GM19452 (cell line): Measurements from ENCODE around the gene WASF3.

Experiments
- ATAC-seq: cut with Tn5 transposase; IDR thresholded peaks from one replicate; pipeline ENCODE4 v1.9.1; 2021; ENCODE audit not compliant: unreplicated experiment

WASF3 gene

GRCh38 chr13:26585136-26585535 lies 27.7 kb downstream of the WASF3 start:
- no peak for ATAC-seq

GRCh38 chr13:26587251-26587650 lies 29.8 kb downstream of the WASF3 start:
- ATAC-seq = no peak

- ATAC-seq = no peak
Measured at GRCh38 chr13:26589226-26589625, 31.7 kb downstream of the WASF3 start.

GRCh38 chr13:26589754-26590153 lies 32.3 kb downstream of the WASF3 start:
- no peak for ATAC-seq

- no peak for ATAC-seq
Measured at GRCh38 chr13:26590379-26590778, 32.9 kb downstream of the WASF3 start.

GRCh38 chr13:26590951-26591350 lies 33.5 kb downstream of the WASF3 start:
- ATAC-seq = no peak

- no peak for ATAC-seq
Measured at GRCh38 chr13:26591672-26592071, 34.2 kb downstream of the WASF3 start.

- no peak for ATAC-seq
Measured at GRCh38 chr13:26593661-26594060, 36.2 kb downstream of the WASF3 start.

GRCh38 chr13:26594363-26594762 lies 36.9 kb downstream of the WASF3 start:
- no peak for ATAC-seq

- no peak for ATAC-seq
Measured at GRCh38 chr13:26596458-26596857, 39.0 kb downstream of the WASF3 start.

GRCh38 chr13:26599403-26599802 lies 41.9 kb downstream of the WASF3 start:
- ATAC-seq = no peak

GRCh38 chr13:26599860-26600259 lies 42.4 kb downstream of the WASF3 start:
- ATAC-seq = no peak

GRCh38 chr13:26600343-26600742 lies 42.9 kb downstream of the WASF3 start:
- no peak for ATAC-seq

- peak; percentile 55 for ATAC-seq
Measured at GRCh38 chr13:26601669-26602068, 44.2 kb downstream of the WASF3 start.

GRCh38 chr13:26602783-26603182 lies 45.3 kb downstream of the WASF3 start:
- no peak for ATAC-seq

GRCh38 chr13:26604784-26605545 lies 47.5 kb downstream of the WASF3 start:
- ATAC-seq = no peak

- ATAC-seq = no peak
Measured at GRCh38 chr13:26605845-26606244, 48.4 kb downstream of the WASF3 start.

- no peak for ATAC-seq
Measured at GRCh38 chr13:26606631-26607030, 49.1 kb downstream of the WASF3 start.

- no peak for ATAC-seq
Measured at GRCh38 chr13:26614721-26615120, 57.2 kb downstream of the WASF3 start.

GRCh38 chr13:26616126-26616525 lies 58.6 kb downstream of the WASF3 start:
- no peak for ATAC-seq

- ATAC-seq = no peak
Measured at GRCh38 chr13:26618726-26619125, 61.2 kb downstream of the WASF3 start.

- ATAC-seq = no peak
Measured at GRCh38 chr13:26619358-26619757, 61.9 kb downstream of the WASF3 start.

- no peak for ATAC-seq
Measured at GRCh38 chr13:26621731-26622401, 64.4 kb downstream of the WASF3 start.
